B cell (primary cell): Measurements from ENCODE around the gene BRSK1.

Experiments
- CTCF ChIP-seq: fragments of 200-600 bp; IDR thresholded peaks from one replicate; pipeline ENCODE4 v1.8.0; 2022; ENCODE audit warnings: antibody characterized with exemption, mild to moderate bottlenecking
- EZH2 ChIP-seq: IDR thresholded peaks from 2 replicates; pipeline ENCODE4 v1.6.1; 2012; ENCODE audit warnings: borderline replicate concordance, low read depth, mild to moderate bottlenecking, moderate library complexity, low read length; ENCODE audit not compliant: insufficient read depth, poor library complexity, severe bottlenecking

DNA sequence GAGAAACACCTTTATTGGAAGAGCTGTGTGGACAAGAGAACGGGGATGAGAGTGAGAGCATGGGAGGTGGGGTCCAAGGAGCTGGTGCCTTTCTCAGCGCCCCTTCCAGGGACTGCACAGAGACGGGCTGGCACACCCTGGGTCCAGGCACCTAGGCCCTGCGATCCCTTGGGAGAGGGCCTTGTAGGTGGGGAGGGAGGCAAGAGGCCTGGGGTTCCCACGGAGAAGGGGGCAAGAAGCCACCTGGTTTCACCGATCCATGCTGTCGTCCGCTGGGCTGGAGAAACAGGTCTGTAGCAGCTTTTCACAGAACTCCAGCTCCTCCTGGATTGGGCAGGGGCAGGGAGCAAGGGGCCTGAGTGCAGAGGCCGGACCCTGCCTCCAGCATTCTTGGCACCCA, 21.4 kb upstream of the BRSK1 start:
- TF ChIP-seq CTCF: no peak
- no peak for TF ChIP-seq EZH2
